Measurements from ENCODE around the gene CTSA.

The CTSA gene

DNA sequence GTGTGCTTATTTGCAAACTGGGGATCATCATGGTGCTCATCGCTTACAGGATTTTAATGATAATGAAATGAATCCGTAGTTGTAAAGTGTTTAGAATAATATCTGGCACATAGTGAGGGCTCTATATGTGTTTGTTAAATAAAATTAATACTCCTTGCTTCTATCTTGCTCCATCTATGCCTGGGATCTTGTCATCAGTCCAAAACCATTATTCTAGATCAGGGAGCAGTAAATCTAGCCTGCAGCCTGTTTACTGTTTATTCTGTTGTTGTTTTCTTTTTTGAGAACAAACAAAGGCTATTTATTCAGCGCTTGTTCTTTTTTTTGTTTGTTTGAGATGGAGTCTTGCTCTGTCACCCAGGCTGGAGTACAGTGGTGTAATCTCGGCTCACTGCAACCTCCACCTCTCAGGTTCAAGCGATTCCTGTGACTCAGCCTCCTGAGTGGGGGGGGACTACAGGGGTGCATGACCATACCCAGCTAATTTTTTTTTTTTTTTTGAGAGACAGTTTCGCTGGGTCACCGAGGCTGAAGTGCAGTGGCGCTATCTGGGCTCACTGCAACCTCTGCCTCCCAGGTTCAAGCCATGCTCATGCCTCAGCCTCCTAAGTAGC lies 42.1 kb upstream of the CTSA start:
- no peak overlapping the region for H3K4me3 ChIP-seq (ENCODE audit: low read depth, low read length)
- TF ChIP-seq, protein P1, sequence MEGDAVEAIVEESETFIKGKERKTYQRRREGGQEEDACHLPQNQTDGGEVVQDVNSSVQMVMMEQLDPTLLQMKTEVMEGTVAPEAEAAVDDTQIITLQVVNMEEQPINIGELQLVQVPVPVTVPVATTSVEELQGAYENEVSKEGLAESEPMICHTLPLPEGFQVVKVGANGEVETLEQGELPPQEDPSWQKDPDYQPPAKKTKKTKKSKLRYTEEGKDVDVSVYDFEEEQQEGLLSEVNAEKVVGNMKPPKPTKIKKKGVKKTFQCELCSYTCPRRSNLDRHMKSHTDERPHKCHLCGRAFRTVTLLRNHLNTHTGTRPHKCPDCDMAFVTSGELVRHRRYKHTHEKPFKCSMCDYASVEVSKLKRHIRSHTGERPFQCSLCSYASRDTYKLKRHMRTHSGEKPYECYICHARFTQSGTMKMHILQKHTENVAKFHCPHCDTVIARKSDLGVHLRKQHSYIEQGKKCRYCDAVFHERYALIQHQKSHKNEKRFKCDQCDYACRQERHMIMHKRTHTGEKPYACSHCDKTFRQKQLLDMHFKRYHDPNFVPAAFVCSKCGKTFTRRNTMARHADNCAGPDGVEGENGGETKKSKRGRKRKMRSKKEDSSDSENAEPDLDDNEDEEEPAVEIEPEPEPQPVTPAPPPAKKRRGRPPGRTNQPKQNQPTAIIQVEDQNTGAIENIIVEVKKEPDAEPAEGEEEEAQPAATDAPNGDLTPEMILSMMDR (IDR thresholded peaks at IDR 0.05; ENCODE audit: borderline replicate concordance, insufficient read depth, low read depth, low read length), result no peak

DNA sequence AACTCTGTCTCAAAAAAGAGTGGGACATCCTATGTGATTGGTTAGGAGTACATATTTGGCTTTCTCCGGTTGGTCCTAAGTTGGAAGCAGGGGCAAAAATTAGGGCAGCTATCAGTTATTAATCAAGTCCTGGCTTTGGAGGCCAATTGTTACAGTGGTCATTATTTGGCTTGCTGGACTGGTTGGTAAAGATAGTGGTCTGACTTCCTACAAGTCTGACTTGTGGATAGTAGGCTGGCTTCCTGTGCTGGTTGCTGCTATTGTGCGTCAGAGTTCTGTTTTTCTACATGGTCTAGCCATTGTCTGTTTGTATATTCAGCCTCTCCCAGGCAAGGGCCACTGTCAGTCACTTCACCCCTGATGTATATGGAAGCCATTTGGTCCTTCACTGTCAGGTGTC lies 40.9 kb upstream of the CTSA start:
- TF ChIP-seq, protein P1 (IDR thresholded peaks at IDR 0.05; ENCODE audit: borderline replicate concordance, insufficient read depth, low read depth, low read length), result no peak
- H3K4me3 ChIP-seq (ENCODE audit: low read depth, low read length), result no peak overlapping the region

DNA sequence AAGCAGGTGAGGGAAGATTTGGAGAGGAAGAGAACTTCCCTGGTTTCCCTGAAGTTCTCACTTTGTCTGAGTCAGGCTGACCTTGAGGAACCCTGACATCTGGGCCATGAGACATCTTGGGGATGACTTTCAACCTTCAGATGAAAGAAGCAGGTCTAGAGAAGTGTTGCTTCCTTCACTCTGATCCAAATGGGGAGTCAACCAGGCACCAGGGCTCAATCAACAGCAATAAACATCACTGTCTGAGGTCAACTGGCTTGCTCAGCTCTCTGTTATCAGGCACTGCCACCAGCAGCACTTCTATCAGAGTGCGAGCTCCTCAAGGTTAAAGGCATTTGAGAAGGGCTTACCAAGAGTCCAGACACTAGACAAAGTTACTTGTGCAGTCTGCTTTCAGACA lies 40.2 kb upstream of the CTSA start:
- H3K4me3 ChIP-seq (ENCODE audit: low read depth, low read length), result no peak overlapping the region
- TF ChIP-seq, protein P1 (IDR thresholded peaks at IDR 0.05; ENCODE audit: borderline replicate concordance, insufficient read depth, low read depth, low read length), result no peak

DNA sequence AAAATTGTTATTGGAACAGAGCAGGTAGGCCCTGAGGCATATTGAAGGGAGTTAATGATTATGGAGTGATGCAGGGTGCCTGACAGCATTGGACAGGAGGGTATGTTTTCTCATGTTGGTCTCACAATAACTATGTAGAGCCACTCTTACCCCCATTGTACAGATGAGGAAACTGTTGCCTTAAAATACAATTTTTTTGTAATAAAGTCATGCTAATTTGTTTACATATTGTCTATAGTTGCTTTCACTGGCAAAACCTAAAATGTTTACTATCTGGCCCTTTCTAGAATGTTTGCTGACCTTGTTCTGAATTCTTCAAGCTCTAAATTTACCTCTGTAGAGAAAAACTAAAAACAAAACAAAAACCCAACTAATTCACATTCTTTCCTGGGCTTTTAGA lies 39.6 kb upstream of the CTSA start:
- no peak overlapping the region for H3K4me3 ChIP-seq (ENCODE audit: low read depth, low read length)
- TF ChIP-seq, protein P1 (IDR thresholded peaks at IDR 0.05; ENCODE audit: borderline replicate concordance, insufficient read depth, low read depth, low read length), result no peak

DNA sequence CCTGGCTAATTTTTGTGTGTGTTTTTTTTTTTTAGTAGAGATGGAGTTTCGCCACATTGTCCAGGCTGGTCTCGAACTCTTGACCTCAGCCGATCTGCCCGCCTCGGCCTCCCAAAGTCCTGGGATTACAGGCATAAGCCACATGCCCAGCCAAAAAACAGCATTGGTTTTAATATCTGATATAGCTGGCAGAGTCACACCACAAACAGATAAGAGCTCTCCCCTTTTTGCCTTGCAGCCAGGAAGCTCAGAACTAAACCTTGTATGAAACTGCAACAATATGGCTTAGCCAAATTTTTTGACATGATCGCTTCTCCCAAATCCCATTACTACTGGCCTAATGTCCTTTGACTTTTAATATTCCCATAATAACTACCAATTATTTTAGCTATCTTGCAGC lies 38.8 kb upstream of the CTSA start:
- TF ChIP-seq, protein P1 (IDR thresholded peaks at IDR 0.05; ENCODE audit: borderline replicate concordance, insufficient read depth, low read depth, low read length), result no peak
- H3K4me3 ChIP-seq (ENCODE audit: low read depth, low read length), result no peak overlapping the region

DNA sequence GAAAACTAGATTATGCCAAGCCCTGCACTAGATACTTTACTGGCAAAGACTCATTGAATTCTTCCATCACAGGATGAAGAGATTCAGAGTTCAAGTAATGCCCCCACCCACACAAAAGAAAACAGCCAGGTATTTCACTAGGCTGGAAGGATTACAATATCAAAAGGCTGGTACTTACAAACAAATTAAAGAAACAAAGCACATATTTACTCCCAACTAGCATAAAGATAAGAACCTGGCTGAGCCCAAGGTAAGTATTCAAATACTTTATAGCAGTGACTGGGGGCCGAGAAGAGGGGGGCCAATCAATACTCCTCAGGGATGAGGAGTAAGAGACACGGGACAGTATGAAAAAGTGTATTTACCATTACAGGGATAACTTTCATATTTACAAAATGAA lies 37.7 kb upstream of the CTSA start:
- no peak overlapping the region for H3K4me3 ChIP-seq (ENCODE audit: low read depth, low read length)
- TF ChIP-seq, protein P1 (IDR thresholded peaks at IDR 0.05; ENCODE audit: borderline replicate concordance, insufficient read depth, low read depth, low read length), result no peak

DNA sequence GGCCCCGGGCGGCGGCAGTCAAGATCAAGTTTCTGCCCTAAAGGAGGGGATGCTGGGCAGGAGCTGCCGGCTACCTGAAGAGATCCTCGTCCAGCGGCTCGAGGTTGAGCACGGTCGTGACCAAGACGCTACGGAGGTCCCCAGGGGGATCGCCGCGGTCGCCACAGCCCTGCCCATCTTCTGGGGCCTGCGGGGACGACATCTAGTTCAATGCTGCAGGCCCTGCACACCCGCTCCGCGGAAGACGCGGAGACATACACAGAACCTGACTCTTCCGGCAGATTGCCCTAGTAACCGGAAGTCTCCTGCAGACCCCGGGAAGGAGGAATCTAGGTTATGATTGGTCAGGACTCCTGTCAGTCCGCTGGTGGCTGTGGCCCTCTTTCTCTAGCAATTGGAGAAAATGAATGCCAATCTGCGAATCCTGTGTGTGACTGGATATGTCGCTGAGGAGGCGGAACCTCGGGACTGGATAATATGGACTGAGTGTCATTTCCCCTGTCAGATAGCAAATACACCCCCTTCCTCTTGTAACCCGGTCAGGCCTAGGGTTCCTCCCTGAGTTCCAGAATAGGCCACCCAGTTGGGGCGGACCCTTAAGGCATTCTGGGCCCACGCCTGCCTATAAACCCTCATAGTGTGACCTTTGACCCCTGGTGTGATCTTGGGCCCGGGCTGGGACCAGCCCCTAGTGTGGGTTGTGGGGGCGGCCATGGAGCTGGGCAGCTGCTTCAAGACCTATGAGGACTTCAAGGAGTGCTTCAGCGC lies 33.8 kb upstream of the CTSA start, which contains the start of the genes ACOT8 and ZSWIM3:
TSS of gene ACOT8 (minus strand) at position 279 of the 768 bp plus-strand sequence. CDS start at position 202, 77 bp downstream.
TSS of gene ZSWIM3 (plus strand) at position 501 of the 768 bp plus-strand sequence. CDS start at position 713, 212 bp downstream.
- TF ChIP-seq, protein P1 (IDR thresholded peaks at IDR 0.05; ENCODE audit: borderline replicate concordance, insufficient read depth, low read depth, low read length), result no peak
- peak within 1 kb of the TSS; percentile 62 for H3K4me3 ChIP-seq (ENCODE audit: low read depth, low read length)

All from GM12875 (cell line).